Measurements from ENCODE around the gene EVI5.
A peak's percentile ranks its signal among the peaks of the same experiment; 100 is the strongest.

EVI5 gene

DNA sequence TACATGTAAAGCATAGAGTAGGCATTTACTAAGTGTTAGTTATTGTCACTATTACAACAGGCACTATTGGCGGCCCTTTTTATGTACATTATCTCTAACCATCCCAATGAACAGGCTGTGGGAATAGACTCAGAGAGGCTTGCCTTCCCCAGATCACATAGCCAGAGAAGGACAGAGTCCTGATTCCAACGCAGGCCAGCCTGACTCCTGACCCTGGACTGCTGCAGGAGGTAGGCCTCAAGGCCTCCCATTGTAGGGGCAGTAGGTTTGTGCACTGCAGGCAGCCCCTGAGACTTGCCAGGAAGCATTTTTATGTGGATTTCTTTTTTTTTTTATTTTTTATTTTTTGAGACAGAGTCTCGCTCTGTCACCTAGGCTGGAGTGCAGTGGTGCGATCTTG lies 291.8 kb downstream of the EVI5 start:
- Histone ChIP-seq H3K27me3 (ENCODE audit: control insufficient read depth, insufficient read depth, low read length) (peaks cover 12% of the 10 kb centered on the region), H3K4me1 (ENCODE audit: control insufficient read depth, insufficient read depth, low read length) (no peaks in the 10 kb centered on the region), H3K36me3 (ENCODE audit: control insufficient read depth, insufficient read depth, low read length) (no peaks in the 10 kb centered on the region), H3K9me3 (ENCODE audit: control insufficient read depth, low read length) (no peaks in the 10 kb centered on the region), H3K9ac (ENCODE audit: low read length) (no peak overlapping the region), H3K4me3 (ENCODE audit: low read length) (no peak overlapping the region)

DNA sequence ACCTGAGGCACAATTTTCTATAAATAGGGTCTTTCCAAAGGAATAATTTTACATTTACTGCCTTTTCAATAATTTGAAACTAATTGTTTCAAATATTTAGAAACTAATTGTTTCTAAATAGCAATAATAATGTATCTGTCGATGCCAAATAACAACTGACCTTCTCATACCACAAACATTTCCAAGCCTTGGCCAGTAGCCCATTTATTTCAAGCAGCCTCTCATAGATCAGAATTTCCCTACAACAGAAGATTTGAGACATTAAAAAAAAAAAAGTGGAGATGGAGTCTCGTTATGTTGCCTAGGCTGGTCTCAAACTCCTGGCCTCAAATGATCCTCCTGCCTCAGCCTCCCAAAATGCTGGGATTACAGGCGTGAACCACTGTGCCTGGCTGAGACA lies 296.1 kb downstream of the EVI5 start:
- Histone ChIP-seq H3K9ac (ENCODE audit: low read length) (no peak overlapping the region), H3K9me3 (ENCODE audit: control insufficient read depth, low read length) (no peaks in the 10 kb centered on the region), H3K4me3 (ENCODE audit: low read length) (no peak overlapping the region), H3K27me3 (ENCODE audit: control insufficient read depth, insufficient read depth, low read length) (peaks cover 51% of the 10 kb centered on the region), H3K36me3 (ENCODE audit: control insufficient read depth, insufficient read depth, low read length) (no peaks in the 10 kb centered on the region), H3K4me1 (ENCODE audit: control insufficient read depth, insufficient read depth, low read length) (peaks cover 17% of the 10 kb centered on the region)

DNA sequence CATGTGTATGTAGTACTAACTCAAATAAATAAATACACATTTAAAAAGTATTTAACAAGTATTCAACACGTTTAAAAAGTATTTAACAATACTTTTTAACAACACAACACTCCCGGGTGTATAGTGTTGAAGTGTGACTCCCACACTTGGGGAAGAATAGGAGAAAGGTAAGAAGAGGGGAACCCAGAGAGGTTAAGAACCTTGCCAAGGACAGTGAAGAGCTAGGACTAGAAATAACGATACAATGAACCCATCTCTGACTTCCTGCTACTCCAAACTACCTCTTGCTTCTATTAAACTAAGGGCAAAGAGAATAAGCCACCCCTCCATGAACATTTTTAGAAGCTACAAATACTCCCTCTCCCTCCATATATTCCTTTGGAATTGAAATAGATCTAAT lies 296.5 kb downstream of the EVI5 start:
- Histone ChIP-seq H3K9ac (ENCODE audit: low read length) (no peak overlapping the region), H3K27me3 (ENCODE audit: control insufficient read depth, insufficient read depth, low read length) (peaks cover 56% of the 10 kb centered on the region), H3K4me3 (ENCODE audit: low read length) (no peak overlapping the region), H3K9me3 (ENCODE audit: control insufficient read depth, low read length) (no peaks in the 10 kb centered on the region), H3K4me1 (ENCODE audit: control insufficient read depth, insufficient read depth, low read length) (peaks cover 21% of the 10 kb centered on the region), H3K36me3 (ENCODE audit: control insufficient read depth, insufficient read depth, low read length) (no peaks in the 10 kb centered on the region)

- peaks cover 68% of the 10 kb centered on the region for H3K27me3 ChIP-seq (ENCODE audit: control insufficient read depth, insufficient read depth, low read length)
Measured at GRCh38 chr1:92487078-92487605, 297.8 kb downstream of the EVI5 start.

GRCh38 chr1:92486251-92487077 lies 298.4 kb downstream of the EVI5 start, which contains the start of gene GFI1:
TSS of gene GFI1 (minus strand) at chr1:92486925. CDS start at chr1:92483487, 3,438 bp downstream.
- H3K4me3 ChIP-seq (ENCODE audit: low read length), result peak within 1 kb of the TSS; percentile 74
- H3K27me3 ChIP-seq (ENCODE audit: control insufficient read depth, insufficient read depth, low read length), result peaks cover 75% of the 10 kb centered on the region
- peaks cover 40% of the 10 kb centered on the region for H3K4me1 ChIP-seq (ENCODE audit: control insufficient read depth, insufficient read depth, low read length)
- no peaks in the 10 kb centered on the region for H3K36me3 ChIP-seq (ENCODE audit: control insufficient read depth, insufficient read depth, low read length)
- H3K9ac ChIP-seq (ENCODE audit: low read length), result no peak within 1 kb of the TSS
- H3K9me3 ChIP-seq (ENCODE audit: control insufficient read depth, low read length), result no peaks in the 10 kb centered on the region

More at GRCh38 chr1:92487078-92487605, 297.8 kb downstream of the EVI5 start:
- Histone ChIP-seq H3K4me1 (ENCODE audit: control insufficient read depth, insufficient read depth, low read length) (peaks cover 34% of the 10 kb centered on the region), H3K9ac (ENCODE audit: low read length) (no peak overlapping the region), H3K4me3 (ENCODE audit: low read length) (no peak overlapping the region), H3K36me3 (ENCODE audit: control insufficient read depth, insufficient read depth, low read length) (no peaks in the 10 kb centered on the region), H3K9me3 (ENCODE audit: control insufficient read depth, low read length) (no peaks in the 10 kb centered on the region)

- Histone ChIP-seq H3K9me3 (ENCODE audit: control insufficient read depth, low read length) (no peaks in the 10 kb centered on the region), H3K27me3 (ENCODE audit: control insufficient read depth, insufficient read depth, low read length) (peaks cover 84% of the 10 kb centered on the region), H3K9ac (ENCODE audit: low read length) (no peak overlapping the region), H3K36me3 (ENCODE audit: control insufficient read depth, insufficient read depth, low read length) (no peaks in the 10 kb centered on the region), H3K4me3 (ENCODE audit: low read length) (peak overlapping the region; percentile 74), H3K4me1 (ENCODE audit: control insufficient read depth, insufficient read depth, low read length) (peaks cover 48% of the 10 kb centered on the region)
Measured at GRCh38 chr1:92485381-92486250, 299.3 kb downstream of the EVI5 start.

- Histone ChIP-seq H3K36me3 (ENCODE audit: control insufficient read depth, insufficient read depth, low read length) (no peaks in the 10 kb centered on the region), H3K4me3 (ENCODE audit: low read length) (peak overlapping the region; percentile 74), H3K27me3 (ENCODE audit: control insufficient read depth, insufficient read depth, low read length) (peaks cover 92% of the 10 kb centered on the region), H3K9me3 (ENCODE audit: control insufficient read depth, low read length) (no peaks in the 10 kb centered on the region), H3K4me1 (ENCODE audit: control insufficient read depth, insufficient read depth, low read length) (peaks cover 48% of the 10 kb centered on the region), H3K9ac (ENCODE audit: low read length) (peak overlapping the region; percentile 14)
Measured at GRCh38 chr1:92484472-92485380, 300.2 kb downstream of the EVI5 start.

GRCh38 chr1:92483610-92484471 lies 301.1 kb downstream of the EVI5 start:
- H3K9me3 ChIP-seq (ENCODE audit: control insufficient read depth, low read length), result no peaks in the 10 kb centered on the region
- H3K27me3 ChIP-seq (ENCODE audit: control insufficient read depth, insufficient read depth, low read length), result peaks cover 96% of the 10 kb centered on the region
- H3K9ac ChIP-seq (ENCODE audit: low read length), result peak overlapping the region; percentile 14
- H3K4me3 ChIP-seq (ENCODE audit: low read length), result no peak overlapping the region
- H3K36me3 ChIP-seq (ENCODE audit: control insufficient read depth, insufficient read depth, low read length), result no peaks in the 10 kb centered on the region
- H3K4me1 ChIP-seq (ENCODE audit: control insufficient read depth, insufficient read depth, low read length), result peaks cover 48% of the 10 kb centered on the region

DNA sequence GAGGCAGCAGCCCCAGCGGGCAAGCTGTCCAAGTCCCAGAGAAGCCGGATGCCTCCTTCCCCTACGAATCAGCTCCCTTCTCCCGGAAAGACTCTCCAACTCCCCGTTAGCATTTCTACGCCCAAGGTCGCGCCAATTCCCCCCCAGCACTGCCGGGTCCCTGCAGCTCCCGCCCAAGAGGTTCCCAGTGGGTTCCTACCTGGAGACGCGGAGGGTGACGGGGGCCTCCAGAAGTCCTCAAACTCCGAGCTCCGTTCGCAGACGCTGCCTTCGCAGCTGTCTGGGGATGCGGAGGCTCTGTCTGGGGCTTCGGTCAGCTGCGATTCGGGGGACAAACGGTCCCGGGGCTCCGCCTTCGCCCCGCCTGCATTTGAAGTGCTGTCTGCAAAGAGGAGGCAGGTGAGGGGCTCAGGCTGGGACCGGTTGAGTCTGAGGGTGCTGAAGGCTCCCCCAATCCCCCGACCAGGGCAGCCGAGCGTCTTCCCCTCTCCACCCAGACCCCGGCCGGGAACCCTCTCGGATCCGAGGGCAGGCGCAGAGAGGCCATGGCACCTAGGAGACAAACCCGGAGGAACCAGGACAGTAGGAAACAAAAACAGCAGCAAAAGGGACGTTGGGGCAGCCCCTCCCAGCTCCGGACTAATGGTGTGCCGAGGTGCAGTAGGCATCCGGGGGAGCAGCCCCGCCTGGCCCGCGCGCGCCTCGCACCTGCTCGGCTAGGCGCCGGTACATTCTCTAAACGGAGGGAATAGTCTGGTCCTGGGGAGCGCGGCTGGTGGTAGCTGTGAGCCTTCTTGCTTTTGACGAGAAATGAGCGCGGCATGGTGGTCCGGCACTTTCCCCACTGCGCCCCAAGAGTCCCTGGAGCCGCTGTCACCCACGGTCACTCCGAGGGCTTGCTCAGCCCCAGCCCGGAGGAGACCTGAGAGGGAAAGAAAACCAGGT lies 302.0 kb downstream of the EVI5 start:
- H3K4me3 ChIP-seq (ENCODE audit: low read length), result no peak overlapping the region
- no peaks in the 10 kb centered on the region for H3K36me3 ChIP-seq (ENCODE audit: control insufficient read depth, insufficient read depth, low read length)
- H3K27me3 ChIP-seq (ENCODE audit: control insufficient read depth, insufficient read depth, low read length), result peaks cover 96% of the 10 kb centered on the region
- no peaks in the 10 kb centered on the region for H3K9me3 ChIP-seq (ENCODE audit: control insufficient read depth, low read length)
- H3K4me1 ChIP-seq (ENCODE audit: control insufficient read depth, insufficient read depth, low read length), result peaks cover 48% of the 10 kb centered on the region
- no peak overlapping the region for H3K9ac ChIP-seq (ENCODE audit: low read length)

All from mucosa of stomach (tissue), 1 donor.